Measurements from ENCODE around the gene CHRNA4.

Gene CHRNA4

DNA sequence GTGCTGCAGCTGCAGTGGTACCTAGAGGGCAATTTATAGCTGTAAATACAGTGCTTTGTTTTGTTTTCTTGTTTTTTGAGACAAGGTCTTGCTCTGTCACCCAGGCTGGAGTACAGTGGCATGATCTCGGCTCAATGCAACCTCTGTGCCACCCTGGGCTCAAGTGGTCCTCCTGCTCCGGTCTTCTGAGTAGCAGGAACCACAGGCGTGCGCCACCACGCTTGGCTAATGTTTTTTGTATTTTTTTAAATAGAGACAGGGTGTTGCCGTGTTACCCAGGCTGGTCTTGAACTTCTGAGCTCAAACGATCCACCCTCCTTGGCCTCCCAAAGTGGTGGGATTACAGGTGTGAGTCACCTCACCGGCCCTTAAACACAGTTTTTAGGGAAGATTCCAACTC, 26.8 kb downstream of the CHRNA4 start:
- DNase-seq (ENCODE audit: low read depth in 2 of 2), result no peak

DNA sequence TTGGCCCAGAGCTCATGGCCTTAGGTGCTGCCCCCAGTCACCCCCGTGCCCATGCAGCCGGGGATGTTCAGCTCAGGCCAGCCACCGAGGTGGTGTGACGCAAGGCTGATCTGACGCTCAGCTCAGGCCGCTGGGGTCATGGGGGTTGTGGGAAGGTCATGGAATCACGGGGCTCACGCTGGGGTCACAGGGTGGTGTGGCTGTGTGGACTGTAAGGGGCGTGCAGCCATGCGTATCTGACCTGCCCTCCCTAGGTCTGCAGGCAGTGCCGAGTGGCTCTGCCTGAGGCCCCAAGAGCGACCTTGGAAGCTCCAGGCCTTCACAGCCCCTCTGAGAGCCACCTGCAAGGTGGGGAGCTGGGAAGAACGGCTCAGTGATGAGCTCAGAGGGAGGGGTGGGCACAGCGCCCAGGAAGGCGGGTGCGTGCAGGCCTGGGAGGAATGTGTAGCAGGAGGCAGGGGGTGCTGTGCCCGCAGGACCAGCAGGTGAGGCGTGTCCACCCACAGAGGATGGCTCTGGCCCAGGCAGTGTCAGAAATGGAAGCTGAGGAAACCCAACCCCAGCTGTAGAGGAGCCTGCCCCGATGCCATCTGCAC, 27.8 kb downstream of the CHRNA4 start:
- DNase-seq (ENCODE audit: low read depth in 2 of 2), result no peak

DNA sequence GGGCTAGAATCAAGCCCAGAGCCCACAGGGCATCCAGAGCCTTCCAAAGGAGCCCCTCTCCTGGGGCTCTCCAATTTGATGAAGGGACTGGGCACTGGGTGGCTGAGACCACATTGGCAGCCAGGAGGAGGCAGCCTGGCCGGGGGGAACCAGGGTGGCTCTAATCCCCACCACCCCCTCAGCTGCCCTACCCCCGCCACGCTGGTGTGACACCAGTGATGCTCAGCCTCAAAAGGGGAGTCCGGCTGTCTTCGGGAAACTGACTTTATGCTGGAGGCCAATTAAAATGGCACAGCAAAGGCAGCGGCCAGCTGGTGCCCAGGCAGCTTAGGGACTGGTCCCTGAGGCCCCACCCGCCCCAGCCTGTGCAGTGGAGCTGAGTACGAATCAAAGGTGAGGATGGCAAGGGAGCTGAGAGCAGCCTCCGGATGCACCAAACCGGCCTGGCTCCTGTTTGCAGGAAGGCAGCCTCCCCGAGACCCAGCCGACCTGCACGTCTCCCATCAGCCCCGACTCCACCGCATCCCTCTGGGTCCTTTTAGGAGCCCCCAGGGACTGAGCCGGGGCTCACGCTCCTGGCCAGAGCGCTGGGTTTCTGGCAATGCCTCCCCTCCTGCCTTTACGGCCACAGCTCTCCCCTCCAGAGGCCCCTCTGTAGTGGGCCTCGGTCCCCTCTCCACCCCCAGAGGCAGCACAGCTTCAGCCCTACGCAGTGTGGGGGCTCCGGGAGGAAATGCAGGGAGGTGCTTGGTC, 28.5 kb downstream of the CHRNA4 start:
- DNase-seq (ENCODE audit: low read depth in 2 of 2), result no peak

DNA sequence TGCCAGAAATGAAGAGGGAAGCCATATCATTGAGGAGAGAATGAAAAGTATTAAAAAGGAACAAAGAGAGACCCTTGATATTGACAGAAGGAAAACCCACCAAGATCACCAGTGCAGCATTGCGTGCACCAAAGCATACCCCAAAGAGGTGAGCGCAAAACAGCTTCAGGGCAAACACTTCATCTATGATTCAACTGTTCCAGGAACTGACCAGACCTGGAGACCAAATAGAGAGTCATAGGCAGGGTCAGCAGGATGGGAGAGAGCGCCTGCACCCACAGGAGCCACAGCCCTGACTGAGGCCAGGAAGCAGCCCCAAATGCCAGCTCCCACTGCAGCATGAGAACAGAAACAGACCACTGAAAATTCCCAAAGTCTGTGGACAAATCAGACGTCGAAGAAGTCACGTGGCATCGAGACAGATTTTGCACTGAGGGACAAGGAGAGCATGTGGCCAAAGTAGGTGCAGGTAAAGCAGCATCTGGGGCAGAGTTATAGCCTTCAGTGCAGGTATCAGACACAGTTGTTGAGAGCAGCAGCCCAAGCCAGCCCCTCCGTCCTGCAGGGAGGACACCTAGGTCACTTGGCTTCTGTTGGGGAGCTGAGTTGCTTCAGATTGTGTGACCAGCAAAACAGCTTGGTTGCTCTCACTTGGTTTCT, 29.3 kb downstream of the CHRNA4 start:
- no peak for DNase-seq (ENCODE audit: low read depth in 2 of 2)

DNA sequence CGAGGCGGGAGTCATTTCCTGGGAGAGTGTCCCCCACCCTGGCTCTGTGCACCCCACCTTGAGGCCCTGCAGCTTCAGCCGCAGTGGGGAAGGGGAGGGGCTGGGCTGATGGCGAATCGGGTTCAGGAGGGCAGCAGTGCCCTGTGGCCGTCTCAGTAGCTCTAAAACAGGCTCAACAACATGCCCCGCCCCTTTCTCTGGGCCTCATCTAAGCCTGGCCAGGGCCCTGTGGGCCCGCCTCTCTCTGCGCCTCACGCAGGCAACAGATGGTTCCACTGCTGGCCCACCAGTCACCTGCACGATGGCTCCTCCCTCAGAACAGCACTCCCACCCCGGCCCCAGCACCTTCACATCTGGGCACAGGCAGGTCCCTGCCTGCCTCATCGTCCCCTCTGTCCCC, 30.2 kb downstream of the CHRNA4 start:
- DNase-seq (ENCODE audit: low read depth in 2 of 2), result no peak

DNA sequence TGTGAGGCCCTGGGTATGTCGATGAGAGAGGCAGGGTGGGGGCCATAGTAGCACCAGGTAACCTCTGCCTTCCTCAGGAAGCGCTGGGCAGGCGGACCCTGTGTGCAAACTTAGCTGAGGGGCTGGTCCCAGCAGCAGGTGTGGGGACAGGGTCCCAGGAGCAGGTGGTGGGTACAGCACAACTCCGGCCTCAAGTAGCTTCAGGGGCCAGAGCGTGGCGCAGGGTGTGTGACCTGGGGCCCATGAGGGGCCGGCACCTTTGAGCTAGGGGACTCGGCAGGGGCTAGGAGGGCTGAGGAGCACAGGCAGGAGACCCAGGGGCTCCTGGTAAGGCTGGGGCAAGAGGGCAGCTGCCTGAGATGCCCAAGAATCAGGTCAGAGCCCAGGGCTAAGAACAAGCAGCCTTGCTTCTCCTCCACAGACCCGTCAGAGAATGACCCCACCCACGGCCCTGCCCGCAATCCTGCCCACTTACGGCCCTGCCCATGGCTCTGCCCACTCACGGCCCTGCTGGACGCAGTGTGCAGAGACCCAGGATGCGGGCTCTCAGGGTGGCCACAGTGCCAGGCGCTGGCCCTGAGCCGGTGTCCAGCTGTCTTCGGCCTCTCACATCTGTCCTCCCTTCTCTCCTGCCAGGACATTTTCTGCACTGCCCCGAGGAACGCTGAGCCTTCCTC, 30.9 kb downstream of the CHRNA4 start:
- DNase-seq (ENCODE audit: low read depth in 2 of 2), result no peak

DNA sequence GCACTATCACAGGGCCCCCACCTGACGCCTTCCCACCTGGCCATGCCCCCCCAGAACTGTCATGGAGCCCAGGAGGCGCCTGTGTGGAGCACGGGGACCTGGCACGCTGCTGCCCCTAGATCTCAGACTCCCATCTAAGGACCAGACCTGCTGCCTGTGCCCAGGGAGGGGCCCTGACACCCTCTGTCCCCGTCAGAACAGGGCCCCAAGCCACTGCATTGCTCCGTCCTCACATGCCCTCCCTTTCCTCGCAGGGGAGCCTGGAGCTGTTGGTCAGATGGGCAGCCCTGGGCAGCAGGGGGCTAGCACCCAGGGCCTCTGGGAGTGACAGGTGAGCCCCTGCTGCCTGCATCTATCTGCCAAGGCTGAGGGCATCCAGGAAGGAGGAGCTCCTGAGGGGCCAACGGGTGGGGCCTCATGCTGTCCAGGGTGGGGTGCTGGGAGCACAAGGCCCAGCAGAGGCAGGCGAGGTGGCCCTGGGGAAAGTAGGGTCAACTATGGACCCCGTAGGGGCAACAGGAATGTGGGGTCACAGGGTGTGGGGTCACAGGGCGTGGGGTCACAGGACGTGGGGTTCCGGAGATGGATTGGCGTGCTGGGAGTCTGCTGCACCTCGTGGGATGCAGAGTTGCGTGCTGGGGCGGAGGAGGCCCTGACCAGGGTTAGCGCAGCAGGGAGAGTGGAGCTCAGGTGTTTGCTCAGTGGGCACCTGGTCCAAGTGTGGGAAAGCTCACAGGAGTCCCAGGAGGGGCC, 31.6 kb downstream of the CHRNA4 start:
- no peak for DNase-seq (ENCODE audit: low read depth in 2 of 2)

DNA sequence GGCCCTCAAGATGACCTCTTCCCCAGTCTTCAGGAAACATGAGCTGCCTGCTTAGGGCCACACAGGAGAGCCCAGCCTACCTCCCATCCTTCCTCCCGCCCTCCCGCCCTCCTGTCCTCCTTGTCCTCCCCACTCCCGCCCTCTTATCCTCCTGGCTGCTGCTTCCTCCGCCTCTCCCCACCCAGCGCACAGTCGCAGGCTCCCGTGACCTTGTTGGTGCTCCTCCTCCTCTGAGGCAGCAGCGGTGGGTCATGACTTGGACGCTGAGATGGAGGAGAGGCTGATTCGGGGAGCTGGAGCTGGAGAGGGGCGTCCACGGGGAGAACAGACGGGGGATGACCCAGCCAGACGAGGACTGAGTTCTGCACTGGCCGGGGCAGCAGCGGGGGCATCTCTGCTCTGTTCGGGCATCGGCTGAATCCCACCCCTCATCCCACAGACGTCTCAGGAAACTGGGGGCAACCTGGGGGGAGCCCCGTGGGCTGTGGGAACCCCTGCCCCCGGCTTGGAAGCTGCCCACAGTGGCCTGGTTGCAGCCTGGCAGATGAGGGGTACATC, 32.4 kb downstream of the CHRNA4 start:
- DNase-seq (ENCODE audit: low read depth in 2 of 2), result no peak

DNA sequence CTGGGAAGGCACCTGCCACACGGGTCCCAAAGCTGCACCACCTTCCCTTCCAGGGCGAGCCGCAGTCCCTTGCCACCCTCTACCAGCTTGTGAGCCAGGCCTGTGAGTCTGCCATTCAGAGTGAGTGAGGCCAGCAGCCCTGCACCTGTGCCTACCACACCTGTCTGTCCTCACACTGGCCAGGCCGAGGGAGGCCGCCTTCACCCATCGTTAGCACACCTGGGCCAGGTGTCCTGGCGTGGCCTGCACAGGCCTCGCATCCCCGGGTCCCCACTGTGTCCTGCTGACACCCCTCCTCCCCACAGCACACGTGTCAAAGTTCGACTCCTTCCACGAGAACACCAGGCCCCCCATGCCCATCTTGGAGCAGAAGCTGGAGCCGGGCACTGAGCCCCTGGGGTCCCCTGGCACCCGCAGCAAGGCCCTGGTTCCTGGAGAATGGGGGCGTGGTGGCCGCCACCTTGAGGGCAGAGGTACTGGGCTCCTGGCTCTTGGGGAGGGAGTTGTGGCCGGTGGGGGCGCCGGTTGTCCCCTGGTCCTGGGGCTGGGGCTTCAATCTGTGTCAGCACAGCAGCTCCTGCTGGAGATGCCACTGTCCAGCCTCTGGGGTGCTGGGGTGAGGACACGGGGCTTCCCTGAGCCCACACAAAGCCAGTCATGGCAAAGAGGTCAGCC, 33.0 kb downstream of the CHRNA4 start:
- no peak for DNase-seq (ENCODE audit: low read depth in 2 of 2)

DNA sequence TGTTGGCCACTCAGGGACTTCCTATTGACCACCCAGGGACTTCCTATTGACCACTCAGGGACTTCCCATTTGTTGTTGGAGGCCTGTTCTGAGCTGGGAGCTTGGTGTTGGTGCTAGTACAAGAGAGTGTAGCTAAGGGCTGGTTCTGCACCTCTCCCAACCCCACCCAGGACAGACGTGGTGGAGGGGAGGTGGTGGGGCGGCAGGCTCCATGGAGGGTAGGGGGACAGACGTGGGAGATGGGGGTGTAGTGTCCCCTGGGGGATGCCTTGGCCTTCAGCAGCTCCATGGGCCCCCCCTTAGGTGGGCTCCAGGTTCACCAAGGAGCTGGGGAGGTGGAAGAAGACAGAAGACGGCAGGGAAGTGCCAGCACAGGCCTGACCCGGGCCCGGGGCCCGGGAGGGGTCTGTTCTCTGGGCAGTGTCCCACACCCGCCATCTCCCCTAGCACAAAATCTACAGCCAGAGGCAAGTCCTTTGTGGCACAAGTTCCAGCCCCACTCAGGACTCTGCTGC, 33.9 kb downstream of the CHRNA4 start:
- no peak for DNase-seq (ENCODE audit: low read depth in 2 of 2)

DNA sequence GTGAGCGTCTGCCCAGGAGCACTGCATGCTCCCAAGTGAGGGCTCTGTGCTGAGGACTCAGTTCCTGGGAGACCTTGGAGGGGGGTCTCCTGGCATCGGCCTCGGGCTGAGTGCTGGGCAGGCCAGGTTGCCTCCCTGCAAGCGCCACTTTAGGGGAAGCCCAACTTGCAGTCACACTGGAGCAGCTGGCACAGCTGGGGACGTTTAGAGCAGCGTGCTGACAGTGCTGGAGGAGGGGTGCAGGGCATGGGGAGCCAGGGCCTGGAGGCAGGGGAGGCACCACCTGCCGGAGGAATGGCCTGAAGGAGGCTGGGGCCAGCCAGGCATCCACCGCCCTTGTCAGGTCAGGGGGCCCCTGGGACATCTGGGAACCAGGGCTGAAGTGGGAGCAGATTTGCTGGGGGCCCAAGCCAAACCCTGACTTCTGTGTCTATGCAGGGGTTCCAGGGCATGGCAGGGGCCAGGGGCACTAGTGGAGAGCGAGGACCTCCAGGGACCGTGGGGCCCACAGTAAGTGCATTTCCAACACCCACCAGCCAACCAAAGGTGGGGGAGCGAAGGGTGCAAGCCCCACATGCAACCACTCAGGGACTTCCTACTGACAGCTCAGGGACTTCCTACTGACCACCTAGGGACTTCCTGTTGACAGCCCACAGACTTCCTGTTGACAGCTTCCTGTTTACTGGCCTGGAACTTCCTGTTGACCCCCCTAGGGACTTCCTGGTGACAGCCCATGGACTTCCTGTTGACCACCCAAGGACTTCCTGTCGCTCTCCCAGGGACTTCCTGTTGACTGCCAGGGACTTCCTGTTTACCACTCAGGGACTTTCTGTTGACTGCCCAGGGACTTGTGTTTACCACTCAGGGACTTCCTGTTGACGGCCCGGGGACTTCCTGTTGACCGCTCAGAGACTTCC, 34.6 kb downstream of the CHRNA4 start:
- no peak for DNase-seq (ENCODE audit: low read depth in 2 of 2)

DNA sequence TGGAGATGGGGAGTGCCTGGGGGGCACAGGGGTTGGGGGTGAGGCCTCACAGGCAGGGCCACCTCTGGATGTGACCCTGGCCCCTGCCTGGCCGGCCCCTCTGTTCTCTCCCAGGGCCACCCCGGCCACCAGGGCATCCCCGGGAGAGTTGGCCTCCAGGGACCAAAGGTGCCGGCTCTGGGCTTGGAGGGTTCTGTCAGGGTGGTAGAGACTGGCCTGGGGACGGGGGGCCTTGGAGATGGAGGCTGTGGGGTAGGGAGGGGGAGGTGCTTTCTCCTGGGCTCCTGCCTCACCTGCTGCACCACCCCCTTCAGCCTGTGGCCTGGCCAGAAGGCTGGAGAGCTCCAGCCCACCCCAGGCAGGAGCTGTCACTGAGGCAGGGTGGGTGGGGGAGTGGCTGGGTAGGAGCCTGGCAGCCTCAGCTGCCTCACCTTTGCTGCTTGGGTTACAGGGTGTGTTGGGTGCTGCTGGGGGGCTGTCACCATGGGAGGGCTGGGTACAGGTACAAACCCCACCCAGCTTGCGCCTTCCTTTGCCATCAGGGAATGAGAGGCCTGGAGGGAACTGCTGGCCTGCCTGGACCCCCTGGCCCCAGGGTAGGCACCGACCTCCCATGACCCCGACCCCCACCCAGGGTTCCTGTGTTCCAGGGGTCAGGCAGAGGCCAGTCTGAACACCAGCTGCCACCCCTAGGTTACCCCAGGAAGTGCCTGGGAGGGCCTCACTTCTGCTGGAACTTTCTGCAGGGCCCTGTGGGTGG, 35.4 kb downstream of the CHRNA4 start:
- no peak for DNase-seq (ENCODE audit: low read depth in 2 of 2)

DNA sequence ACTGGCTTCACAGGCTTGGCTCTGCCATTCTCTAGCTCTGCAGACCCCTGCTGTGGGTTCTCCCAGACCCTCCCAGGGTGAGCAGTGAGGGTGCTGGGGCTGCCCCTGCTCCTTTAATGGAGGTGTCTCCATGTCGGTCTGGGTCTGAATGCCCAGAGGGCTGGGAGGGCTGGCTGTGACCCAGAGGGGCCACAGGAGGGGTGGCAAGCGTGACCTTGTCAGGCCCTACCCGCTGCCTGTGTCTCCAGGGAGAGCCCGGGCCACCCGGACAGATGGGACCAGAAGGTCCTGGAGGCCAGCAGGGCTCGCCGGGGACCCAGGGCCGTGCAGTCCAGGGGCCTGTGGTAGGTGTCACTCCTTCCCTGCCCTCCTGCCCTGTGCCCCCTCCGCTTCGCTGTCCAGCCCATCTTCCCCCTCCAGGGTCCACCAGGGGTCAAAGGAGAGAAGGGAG, 36.1 kb downstream of the CHRNA4 start:
- DNase-seq (ENCODE audit: low read depth in 2 of 2), result no peak

DNA sequence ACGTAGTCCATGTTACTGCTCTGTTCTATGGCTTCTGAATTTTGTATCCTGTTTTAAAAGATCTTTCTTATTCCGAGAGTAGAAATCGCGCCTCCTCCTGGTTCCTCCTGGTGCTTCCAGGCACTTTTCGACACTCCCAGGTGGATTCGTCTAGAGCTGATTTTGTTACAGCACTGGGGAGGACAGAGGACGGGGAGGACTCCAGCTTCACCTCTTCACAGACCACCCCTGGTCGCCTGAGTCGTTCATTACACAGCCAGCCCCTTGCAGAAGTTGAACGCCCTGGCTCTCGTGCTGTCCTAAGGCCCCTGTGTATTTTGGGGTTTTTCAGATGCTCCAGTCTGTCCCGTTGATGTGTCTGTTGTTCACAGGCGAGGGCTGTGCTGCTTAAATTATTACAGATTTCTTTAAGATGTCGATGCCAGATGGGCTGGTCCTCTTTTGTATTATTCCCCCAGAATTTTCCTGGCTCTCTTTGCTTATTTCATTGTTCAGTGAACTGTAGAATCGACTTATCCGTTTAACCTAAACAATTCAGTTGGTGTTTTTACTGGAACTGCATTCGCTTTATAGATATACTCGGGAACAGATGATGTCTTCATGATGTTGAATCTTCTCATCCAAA, 37.7 kb downstream of the CHRNA4 start:
- DNase-seq (ENCODE audit: low read depth in 2 of 2), result no peak

DNA sequence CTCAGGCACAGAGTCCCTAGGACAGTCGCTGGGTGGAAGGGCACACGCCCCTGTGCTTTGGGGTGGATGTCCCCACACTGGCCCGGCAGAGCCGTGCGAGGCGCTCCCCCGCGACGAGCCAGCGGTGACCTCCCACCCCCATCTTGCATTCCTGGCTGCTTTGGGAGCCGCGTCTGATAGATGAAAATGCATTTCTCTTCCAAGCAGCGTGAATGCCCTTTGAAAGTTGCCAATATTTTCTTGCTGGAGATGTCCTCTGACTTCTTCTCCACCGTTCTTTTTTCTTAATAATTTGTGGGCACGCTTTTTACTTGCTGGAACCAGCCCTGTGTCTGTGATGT, 38.2 kb downstream of the CHRNA4 start:
- DNase-seq (ENCODE audit: low read depth in 2 of 2), result no peak

DNA sequence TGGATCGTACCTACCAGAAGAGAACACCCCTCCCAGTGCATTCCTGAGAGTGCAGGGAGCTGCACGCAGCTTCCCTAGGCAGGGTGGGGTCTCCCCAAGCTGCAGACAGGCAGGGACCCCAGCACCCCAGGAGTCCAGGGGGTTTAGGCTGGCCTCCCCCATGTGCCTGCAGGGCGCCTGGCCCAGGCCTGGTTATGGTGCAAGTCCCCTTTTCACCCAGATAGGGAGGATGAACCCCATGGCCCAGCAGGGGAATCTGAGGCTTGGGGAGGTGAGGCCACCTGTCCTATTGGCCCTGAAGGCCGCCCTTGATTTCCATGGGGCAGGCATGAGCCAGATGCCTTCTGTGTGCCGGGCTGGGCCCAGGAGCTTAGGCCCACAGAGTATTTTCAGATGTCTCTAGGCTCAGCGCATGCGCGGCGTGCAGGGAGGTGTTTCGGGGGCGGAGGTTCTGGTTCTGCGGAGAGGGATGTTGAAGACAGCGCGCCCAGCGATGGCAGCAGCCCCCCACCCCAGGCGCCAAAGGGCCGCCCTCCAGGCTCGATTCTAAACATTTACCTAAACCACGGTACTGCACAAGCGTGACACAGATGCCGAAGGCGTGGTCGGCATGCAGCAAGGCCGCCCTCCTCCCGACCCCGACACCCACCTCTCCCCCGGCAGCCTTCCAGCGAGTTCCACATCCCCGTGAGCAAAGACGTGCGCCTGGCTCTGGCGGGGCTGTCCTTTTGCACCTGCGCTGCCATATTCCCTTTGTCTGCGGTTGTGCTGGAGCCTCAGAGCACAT, 38.8 kb downstream of the CHRNA4 start:
- no peak for DNase-seq (ENCODE audit: low read depth in 2 of 2)

DNA sequence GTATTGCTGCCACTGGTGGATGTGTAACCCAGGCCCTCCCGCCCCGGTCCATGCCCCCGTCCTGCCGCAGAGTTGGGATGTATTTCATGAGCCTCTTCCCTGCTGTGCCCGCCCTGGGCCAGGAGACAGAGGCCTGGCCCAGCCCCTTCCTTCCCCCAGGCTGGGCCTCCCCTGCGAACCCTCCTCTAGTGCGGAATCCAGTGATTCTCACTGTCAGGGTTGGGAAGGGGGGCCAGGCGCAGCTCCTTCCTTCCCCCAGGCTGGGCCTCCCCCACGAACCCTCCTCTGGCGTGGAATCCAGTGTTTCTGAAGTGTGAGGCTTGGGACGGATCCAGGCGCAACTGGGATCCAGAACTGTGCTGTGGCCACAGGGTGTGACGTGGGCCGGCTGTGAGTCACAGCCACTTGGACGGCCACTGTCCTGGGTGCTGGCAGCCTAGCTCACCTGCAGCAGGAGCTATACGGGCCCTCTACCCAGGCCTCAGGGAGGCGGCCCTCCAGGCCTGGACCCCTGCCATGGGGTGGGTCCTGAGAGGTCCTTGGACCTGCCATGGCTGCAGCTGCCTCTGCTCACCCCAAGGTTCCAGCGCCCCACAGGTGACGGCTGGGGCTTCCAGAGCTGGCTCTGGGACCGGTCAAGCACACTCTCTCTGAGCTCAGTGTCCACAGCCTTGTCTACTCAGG, 39.9 kb downstream of the CHRNA4 start:
- no peak for DNase-seq (ENCODE audit: low read depth in 2 of 2)

Data from stimulated activated CD4-positive, alpha-beta T cell treated with anti-CD3 and anti-CD28 coated beads, Interleukin-1b, Interleukin-23, amount 100 ng/mL, for 4 hours (primary cell).